22Rv1 (cell line): ENCODE data around the gene STK25.

Experiments
- H3K27ac ChIP-seq: fragments of 450-650 bp; 2 replicates; pipeline ENCODE4 v1.5.1; 2017
- CTCF ChIP-seq: fragments of 450-650 bp; IDR thresholded peaks from 2 replicates; pipeline ENCODE4 v1.5.1; 2017; ENCODE audit warnings: mild to moderate bottlenecking
- ZFX ChIP-seq: fragments of 450-650 bp; IDR thresholded peaks from 2 replicates; pipeline ENCODE4 v1.6.1; 2017; ENCODE audit warnings: antibody characterized with exemption, borderline replicate concordance

The STK25 gene

GRCh38 chr2:241501099-241501541 lies 7.3 kb downstream of the STK25 start:
- no peak for TF ChIP-seq ZFX
- TF ChIP-seq CTCF, result no peak
- no peak overlapping the region for H3K27ac ChIP-seq

GRCh38 chr2:241500431-241500975 lies 7.9 kb downstream of the STK25 start:
- no peak for TF ChIP-seq ZFX
- no peak for TF ChIP-seq CTCF

GRCh38 chr2:241500016-241500415 lies 8.4 kb downstream of the STK25 start:
- no peak for TF ChIP-seq CTCF
- no peak overlapping the region for H3K27ac ChIP-seq

More at GRCh38 chr2:241500431-241500975, 7.9 kb downstream of the STK25 start:
- no peak overlapping the region for H3K27ac ChIP-seq

- TF ChIP-seq CTCF, result no peak
- TF ChIP-seq ZFX, result no peak
- no peak overlapping the region for H3K27ac ChIP-seq
Measured at GRCh38 chr2:241499146-241499965, 9.0 kb downstream of the STK25 start.

- no peak overlapping the region for H3K27ac ChIP-seq
- TF ChIP-seq ZFX (no peak), CTCF (no peak)
Measured at GRCh38 chr2:241498115-241499070, 10.0 kb downstream of the STK25 start.

GRCh38 chr2:241496904-241497877 lies 11.2 kb downstream of the STK25 start:
- no peak overlapping the region for H3K27ac ChIP-seq
- TF ChIP-seq CTCF, result no peak
- no peak for TF ChIP-seq ZFX
